CD4-positive, alpha-beta T cell (primary cell): Measurements from ENCODE around the gene SDF2L1. TPM values are rescaled to one million over a fixed set of nuclear protein-coding genes. Genes with fewer than 3 reads are reported as not detected.

Source experiments
- ATAC-seq: fragments of 200-7000 bp; cut with Tn5 transposase; one replicate; pipeline ENCODE4 v1.10.0; 2022; ENCODE audit warnings: mild to moderate bottlenecking; ENCODE audit not compliant: poor library complexity
- CTCF ChIA-PET: fragments of 350-600 bp; sonication (Branson Sonifier 250); formaldehyde crosslinking; loops from one replicate; lab custom pipeline; 2021; ENCODE audit warnings: antibody characterized with exemption, inconsistent platforms; lab: Charles Lee
- POLR2A ChIA-PET: fragments of 350-600 bp; sonication (Branson Sonifier 250); formaldehyde crosslinking; loops from one replicate; lab custom pipeline; 2021; ENCODE audit warnings: antibody characterized with exemption, inconsistent platforms; lab: Charles Lee
- DNase-seq, 14 experiments: peaks; one replicate each; pipeline ENCODE4 v3.0.0-alpha.2; 2013 to 2020; ENCODE audit warnings: mixed read lengths in 2 of 14
- H3K27ac ChIP-seq, 2 donors: one replicate each; pipeline versions ENCODE4 v1.5.1 to v1.7.0; 2013; ENCODE audit warnings: low read length in 2 of 2, low read depth in 1 of 2, mild to moderate bottlenecking in 1 of 2
- H3K27me3 ChIP-seq, 2 experiments: 1 replicate in 1 of 2; 2 replicates in 1 of 2; pipeline versions ENCODE4 v1.6.1 to v1.7.0; 2013; ENCODE audit warnings: low read length in 2 of 2, control low read depth in 1 of 2, mild to moderate bottlenecking in 1 of 2, moderate library complexity in 1 of 2; ENCODE audit not compliant: insufficient read depth in 2 of 2, control insufficient read depth in 1 of 2
- H3K36me3 ChIP-seq: one replicate; pipeline ENCODE4 v1.6.1; 2013; ENCODE audit warnings: low read length, control low read depth; ENCODE audit not compliant: insufficient read depth
- H3K4me1 ChIP-seq: one replicate; pipeline ENCODE4 v1.6.1; 2013; ENCODE audit warnings: low read length, control low read depth; ENCODE audit not compliant: insufficient read depth
- H3K4me3 ChIP-seq: one replicate; pipeline ENCODE4 v1.5.1; 2013; ENCODE audit warnings: mild to moderate bottlenecking, low read length, moderate library complexity
- H3K9me3 ChIP-seq, 2 experiments: 1 replicate in 1 of 2; 2 replicates in 1 of 2; pipeline versions ENCODE4 v1.6.1 to v1.7.0; 2013; ENCODE audit warnings: low read length in 2 of 2, mild to moderate bottlenecking in 2 of 2, control low read depth in 1 of 2, moderate library complexity in 1 of 2; ENCODE audit not compliant: control insufficient read depth in 1 of 2, insufficient read depth in 1 of 2
- H3K27ac Mint-ChIP-seq: one replicate; pipeline ENCODE4 v1.8.0; 2020; ENCODE audit warnings: mixed read lengths
- H3K27me3 Mint-ChIP-seq: one replicate; pipeline ENCODE4 v1.8.0; 2021; ENCODE audit warnings: mixed read lengths
- H3K36me3 Mint-ChIP-seq: one replicate; pipeline ENCODE4 v1.8.0; 2021; ENCODE audit warnings: low read depth, mixed read lengths
- H3K4me1 Mint-ChIP-seq: one replicate; pipeline ENCODE4 v1.8.0; 2021; ENCODE audit warnings: low read depth, mixed read lengths
- H3K4me3 Mint-ChIP-seq: one replicate; pipeline ENCODE4 v1.8.0; 2020; ENCODE audit warnings: mild to moderate bottlenecking, mixed read lengths
- H3K9me3 Mint-ChIP-seq: one replicate; pipeline ENCODE4 v1.8.0; 2020; ENCODE audit warnings: mixed read lengths
- intact Hi-C, 2 experiments: fragments of 100-400 bp; cut with DNase I in 1 of 2; cut with micrococcal nuclease in 1 of 2; formaldehyde crosslinking; loops; one replicate each; pipeline versions ENCODE4 v1.15.1 to v1.9.0; 2023 to 2025; cut with DNase I, micrococcal nuclease
- total RNA-seq, 174 experiments: library from RNA in 2 of 174; stranded (reverse) in 2 of 174; gene quantifications; one replicate each; pipeline ENCODE4 v1.2.3 and lab custom pipeline; 2021 to 2026
- TF ChIP-seq, protein P1 (sequence below): fragments of 200-600 bp; IDR thresholded peaks from one replicate; pipeline ENCODE4 v1.8.0; 2022; ENCODE audit warnings: antibody characterized with exemption, mild to moderate bottlenecking

Gene SDF2L1
- total RNA-seq, 2 experiments from 2014 or later: 20.0 to 21.2 TPM

DNA sequence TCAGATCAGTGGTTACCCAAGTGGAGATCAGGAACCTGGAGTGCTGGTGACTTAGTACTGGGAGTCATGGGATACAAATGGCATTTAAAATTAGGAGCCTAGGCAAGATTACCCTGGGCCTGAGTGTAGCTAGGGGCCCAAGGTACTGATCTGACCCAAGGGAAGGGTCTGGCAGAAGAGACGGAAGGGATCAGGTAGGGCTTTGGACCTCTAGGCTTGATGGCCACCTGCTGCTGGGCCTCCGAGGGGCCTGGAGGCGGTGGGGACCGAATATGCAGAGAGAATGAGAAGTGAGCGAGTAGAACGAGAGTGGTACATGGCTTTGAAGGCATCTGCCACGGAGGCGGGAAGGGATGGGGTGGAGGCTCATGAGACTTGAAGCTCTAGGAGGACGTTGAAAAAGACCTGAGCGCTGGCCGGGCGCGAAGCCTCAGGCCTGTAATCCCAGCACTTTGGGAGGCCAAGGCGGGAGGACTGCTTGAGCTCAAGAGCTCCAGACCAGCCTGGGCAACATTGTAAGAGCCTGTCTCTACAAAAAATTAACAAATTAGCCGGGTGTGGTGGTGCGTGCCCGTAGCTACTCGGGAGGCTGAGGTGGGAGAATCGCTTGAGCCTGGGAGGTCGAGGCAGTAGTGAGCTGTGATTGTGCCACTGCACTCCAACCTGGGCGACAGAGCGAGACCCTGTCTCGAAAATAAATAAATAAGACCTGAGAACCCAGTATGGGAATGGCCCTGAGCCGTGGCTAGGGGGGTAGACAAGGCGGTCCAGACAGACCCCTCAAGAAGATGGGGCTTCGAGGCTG, 23.1 kb downstream of the SDF2L1 start:
- TF ChIP-seq, protein P1, sequence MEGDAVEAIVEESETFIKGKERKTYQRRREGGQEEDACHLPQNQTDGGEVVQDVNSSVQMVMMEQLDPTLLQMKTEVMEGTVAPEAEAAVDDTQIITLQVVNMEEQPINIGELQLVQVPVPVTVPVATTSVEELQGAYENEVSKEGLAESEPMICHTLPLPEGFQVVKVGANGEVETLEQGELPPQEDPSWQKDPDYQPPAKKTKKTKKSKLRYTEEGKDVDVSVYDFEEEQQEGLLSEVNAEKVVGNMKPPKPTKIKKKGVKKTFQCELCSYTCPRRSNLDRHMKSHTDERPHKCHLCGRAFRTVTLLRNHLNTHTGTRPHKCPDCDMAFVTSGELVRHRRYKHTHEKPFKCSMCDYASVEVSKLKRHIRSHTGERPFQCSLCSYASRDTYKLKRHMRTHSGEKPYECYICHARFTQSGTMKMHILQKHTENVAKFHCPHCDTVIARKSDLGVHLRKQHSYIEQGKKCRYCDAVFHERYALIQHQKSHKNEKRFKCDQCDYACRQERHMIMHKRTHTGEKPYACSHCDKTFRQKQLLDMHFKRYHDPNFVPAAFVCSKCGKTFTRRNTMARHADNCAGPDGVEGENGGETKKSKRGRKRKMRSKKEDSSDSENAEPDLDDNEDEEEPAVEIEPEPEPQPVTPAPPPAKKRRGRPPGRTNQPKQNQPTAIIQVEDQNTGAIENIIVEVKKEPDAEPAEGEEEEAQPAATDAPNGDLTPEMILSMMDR: no peak
- ChIA-PET POLR2A (interaction anchor here (0.9 to 1.5 kb wide), 4 partner anchors 18 to 36 kb away, joined by 3 to 14 read pairs (median 4); partner anchors contain the start of genes CCDC116, SDF2L1 and YDJC), CTCF (interaction anchor here (0.9 to 1.2 kb wide), 3 partner anchors 18 to 287 kb away, joined by 3 to 4 read pairs (median 3); partner anchors contain the start of genes PPM1F and SDF2L1)
- intact Hi-C loops: loop anchor here in 1 of 2 experiments (1.0 kb wide), 2 partner anchors 8 to 36 kb away; no protein-coding TSS in a partner anchor
- Histone ChIP-seq H3K9me3 (no peaks in the 10 kb centered on the region), H3K27ac (peak overlapping the region; percentile 88 to 93), H3K36me3 (peaks cover 7% of the 10 kb centered on the region), H3K4me1 (peaks cover 30% of the 10 kb centered on the region), H3K27me3 (no peaks in the 10 kb centered on the region), H3K4me3 (peak overlapping the region; percentile 95)
- DNase-seq: peak in 1 of 14 experiments; percentile 32
- ATAC-seq: no peak
- peaks cover 19% of the 10 kb centered on the region for H3K36me3 Mint-ChIP-seq
- H3K4me3 Mint-ChIP-seq: peak overlapping the region; percentile 99
- H3K27me3 Mint-ChIP-seq: no peaks in the 10 kb centered on the region
- H3K9me3 Mint-ChIP-seq: no peaks in the 10 kb centered on the region
- H3K27ac Mint-ChIP-seq: peak overlapping the region; percentile 92
- peaks cover 32% of the 10 kb centered on the region for H3K4me1 Mint-ChIP-seq

DNA sequence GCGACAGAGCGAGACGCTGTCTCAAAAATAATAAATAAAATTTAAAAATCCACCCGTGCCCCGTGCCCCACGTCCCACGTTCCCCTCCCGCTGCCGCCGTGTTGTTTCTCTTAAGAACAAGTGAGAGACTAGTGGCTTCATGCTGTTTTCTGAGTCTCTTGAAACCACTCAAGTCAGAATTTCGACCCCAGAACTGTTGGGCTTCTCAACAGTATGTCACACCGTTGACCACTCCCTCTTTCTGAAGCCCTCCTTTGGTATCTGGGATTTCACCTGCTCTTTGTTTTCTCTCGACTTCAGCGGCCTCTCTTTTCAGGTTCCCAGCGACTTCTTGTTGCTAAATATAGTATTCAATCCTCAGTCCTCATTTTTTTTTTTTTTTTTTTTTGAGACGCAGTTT, 24.7 kb downstream of the SDF2L1 start:
- Mint-ChIP-seq H3K4me3 (peak overlapping the region; percentile 99), H3K36me3 (peaks cover 35% of the 10 kb centered on the region), H3K9me3 (no peaks in the 10 kb centered on the region), H3K27ac (peak overlapping the region; percentile 92), H3K4me1 (peaks cover 32% of the 10 kb centered on the region), H3K27me3 (no peaks in the 10 kb centered on the region)
- Histone ChIP-seq H3K4me3 (peak overlapping the region; percentile 95), H3K9me3 (no peaks in the 10 kb centered on the region), H3K27ac (no peak overlapping the region), H3K27me3 (no peaks in the 10 kb centered on the region), H3K36me3 (peaks cover 22% of the 10 kb centered on the region), H3K4me1 (peaks cover 30% of the 10 kb centered on the region)
- DNase-seq (no peak), ATAC-seq (no peak)
- intact Hi-C loops: loop anchor here in 1 of 2 experiments (2.0 kb wide), 1 partner anchor 66 kb away; no protein-coding TSS in a partner anchor
- TF ChIP-seq, protein P1: no peak
- ChIA-PET POLR2A (interaction anchor here (1.5 kb wide), 1 partner anchor 25 kb away, joined by 5 read pairs; the partner anchor contains the start of gene SDF2L1), CTCF (interaction anchor here (0.7 kb wide), 2 partner anchors 24 to 39 kb away, joined by 3 to 4 read pairs; no protein-coding TSS in a partner anchor)

DNA sequence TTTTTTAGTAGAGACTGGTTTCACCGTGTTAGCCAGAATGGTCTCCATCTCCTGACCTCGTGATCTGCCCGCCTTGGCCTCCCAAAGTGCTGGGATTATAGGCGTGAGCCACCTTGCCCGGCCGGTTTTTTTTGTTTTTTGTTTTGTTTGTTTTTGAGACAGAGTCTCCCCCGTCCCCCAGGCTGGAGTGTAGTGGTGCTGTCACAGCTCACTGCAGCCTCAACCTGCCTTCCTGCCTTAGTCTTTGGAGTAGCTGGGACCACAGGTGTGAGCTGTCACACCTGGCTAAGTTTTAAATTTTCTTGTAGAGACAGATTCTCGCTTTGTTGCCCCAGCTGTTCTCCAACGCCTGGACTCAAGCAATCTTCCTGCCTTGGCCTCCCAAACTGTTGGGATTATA, 26.9 kb downstream of the SDF2L1 start:
- intact Hi-C loops: no loop called here
- H3K4me1 Mint-ChIP-seq: peaks cover 32% of the 10 kb centered on the region
- H3K4me3 Mint-ChIP-seq: peak overlapping the region; percentile 58
- H3K36me3 ChIP-seq: peaks cover 44% of the 10 kb centered on the region
- H3K27me3 ChIP-seq: no peaks in the 10 kb centered on the region
- no peak overlapping the region for H3K27ac Mint-ChIP-seq
- ChIA-PET CTCF (no interaction called here), POLR2A (no interaction called here)
- H3K36me3 Mint-ChIP-seq: peaks cover 57% of the 10 kb centered on the region
- ATAC-seq (no peak), DNase-seq (no peak)
- TF ChIP-seq, protein P1: no peak
- peaks cover 30% of the 10 kb centered on the region for H3K4me1 ChIP-seq
- no peak overlapping the region for H3K27ac ChIP-seq
- no peaks in the 10 kb centered on the region for H3K9me3 Mint-ChIP-seq
- no peaks in the 10 kb centered on the region for H3K9me3 ChIP-seq
- H3K4me3 ChIP-seq: no peak overlapping the region
- no peaks in the 10 kb centered on the region for H3K27me3 Mint-ChIP-seq
